NK-92 (cell line): ENCODE data around the gene NPEPPS.
"Not testable (repeated sequence)": the region's sequence is repeated elsewhere in the genome, so short reads cannot be mapped to it uniquely, and the experiment has no call there.

Source experiments
- DNase-seq: peaks from one replicate; lab custom pipeline; 2025; ENCODE audit not compliant: unreplicated experiment; lab: John Stamatoyannopoulos, UW

NPEPPS gene

DNA sequence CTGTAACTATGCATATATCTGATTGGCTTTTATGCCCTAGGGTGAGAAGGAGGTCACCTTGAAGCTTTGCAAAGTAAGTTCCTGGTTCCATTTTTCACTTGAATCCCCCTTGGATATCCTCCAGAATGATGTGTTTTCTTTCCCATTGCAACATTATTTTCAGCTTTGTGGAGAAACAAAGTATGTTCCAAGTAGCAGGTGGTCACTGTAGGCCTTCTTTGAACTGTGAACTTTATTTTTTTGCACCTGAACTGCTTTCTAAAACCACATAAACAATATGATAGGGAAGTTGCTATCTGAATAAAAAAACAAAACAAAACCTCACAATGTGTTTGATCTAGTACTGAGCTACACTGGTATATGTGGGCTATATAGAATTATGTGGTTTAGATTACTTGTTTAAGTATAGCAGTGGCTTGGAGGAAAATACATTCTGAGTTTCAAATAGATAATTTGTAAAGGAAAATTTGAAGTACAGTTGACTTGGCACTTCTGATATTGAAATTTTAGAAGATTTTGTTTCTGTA is 29.7 kb downstream of the NPEPPS start:
- not testable (repeated sequence) for DNase-seq

- not testable (repeated sequence) for DNase-seq
Measured at GRCh38 chr17:47561698-47562405, 30.9 kb downstream of the NPEPPS start.

- not testable (repeated sequence) for DNase-seq
Measured at GRCh38 chr17:47562406-47562705, 31.4 kb downstream of the NPEPPS start.

GRCh38 chr17:47567261-47567660 is 36.4 kb downstream of the NPEPPS start:
- DNase-seq: not testable (repeated sequence)

DNA sequence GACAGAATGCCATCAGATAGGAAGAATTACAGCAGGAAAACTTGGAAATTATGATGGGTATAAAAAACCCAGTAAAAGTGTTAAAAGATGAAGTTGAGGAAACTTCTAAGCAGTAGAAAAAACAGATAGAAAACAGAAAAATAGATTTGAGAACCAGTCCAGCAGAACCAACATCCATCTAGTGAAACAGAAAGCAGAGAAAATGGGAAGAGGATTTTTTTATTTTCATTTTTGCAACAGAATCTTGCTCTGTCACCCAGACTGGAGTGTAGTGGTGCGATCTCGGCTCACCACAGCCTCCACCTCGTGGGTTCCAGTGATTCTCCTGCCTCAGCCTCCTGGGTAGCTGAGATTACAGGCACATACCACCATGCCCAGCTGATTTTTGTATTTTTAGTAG is 41.7 kb downstream of the NPEPPS start:
- DNase-seq: not testable (repeated sequence)

GRCh38 chr17:47582416-47582815 is 51.5 kb downstream of the NPEPPS start:
- DNase-seq: not testable (repeated sequence)

- DNase-seq: not testable (repeated sequence)
Measured at GRCh38 chr17:47586378-47587055, 55.6 kb downstream of the NPEPPS start.

- not testable (repeated sequence) for DNase-seq
Measured at GRCh38 chr17:47593522-47593921, 62.6 kb downstream of the NPEPPS start.

GRCh38 chr17:47603830-47604597 is 73.1 kb downstream of the NPEPPS start:
- DNase-seq: no peak

- DNase-seq: no peak
Measured at GRCh38 chr17:47604598-47604927, 73.7 kb downstream of the NPEPPS start.

DNA sequence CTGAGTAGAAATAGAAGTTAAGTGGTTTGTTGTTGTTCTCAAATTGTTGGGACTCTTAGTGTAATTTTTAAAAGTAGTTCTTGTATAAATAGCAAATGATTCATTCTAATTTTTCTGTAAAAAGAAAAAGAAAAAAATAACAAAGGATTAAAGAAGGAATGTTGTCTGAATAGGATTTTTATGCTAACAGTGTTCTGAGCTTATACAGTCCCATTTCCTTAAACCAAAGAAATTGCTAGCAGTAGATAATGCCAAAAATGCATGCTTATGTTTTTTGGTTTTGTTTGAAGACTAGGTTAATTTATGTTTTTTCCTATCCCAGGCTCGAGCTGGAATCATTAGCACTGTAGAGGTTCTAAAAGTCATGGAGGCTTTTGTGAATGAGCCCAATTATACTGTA is 74.1 kb downstream of the NPEPPS start:
- no peak for DNase-seq

GRCh38 chr17:47607481-47607880 is 76.6 kb downstream of the NPEPPS start:
- no peak for DNase-seq

- DNase-seq: no peak
Measured at GRCh38 chr17:47611372-47612350, 80.8 kb downstream of the NPEPPS start.

DNA sequence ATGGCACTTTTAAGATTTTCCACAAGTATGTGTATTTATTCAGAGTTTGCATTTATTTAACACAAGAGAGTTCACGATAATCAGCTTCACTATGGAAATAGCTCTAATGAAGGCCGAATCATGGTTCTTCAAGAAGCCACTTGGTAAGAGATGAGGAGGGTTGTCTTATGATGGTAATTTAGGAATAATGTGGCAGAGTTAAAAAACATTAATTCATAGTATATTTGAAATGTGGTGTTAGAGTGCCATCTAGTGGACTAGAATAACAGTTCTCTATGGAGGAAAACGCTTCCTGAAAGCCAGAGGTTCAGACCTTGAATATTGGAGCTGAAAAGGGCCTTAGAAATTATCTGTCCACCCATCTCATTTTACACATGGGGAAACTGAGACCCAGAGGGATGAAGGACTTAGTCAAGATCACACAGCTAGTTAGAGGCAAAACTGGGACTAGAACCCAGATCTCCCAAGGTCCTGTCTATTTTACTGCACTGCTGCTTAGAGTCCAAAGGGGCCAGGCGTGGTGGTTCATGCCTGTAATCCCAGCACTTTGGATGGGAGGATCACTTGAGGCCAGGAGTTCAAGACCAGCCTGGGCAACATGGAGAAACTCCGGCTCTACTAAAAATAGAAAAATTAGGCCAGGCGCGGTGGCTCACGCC is 85.0 kb downstream of the NPEPPS start:
- DNase-seq: no peak

- DNase-seq: no peak
Measured at GRCh38 chr17:47618410-47618809, 87.5 kb downstream of the NPEPPS start.

DNA sequence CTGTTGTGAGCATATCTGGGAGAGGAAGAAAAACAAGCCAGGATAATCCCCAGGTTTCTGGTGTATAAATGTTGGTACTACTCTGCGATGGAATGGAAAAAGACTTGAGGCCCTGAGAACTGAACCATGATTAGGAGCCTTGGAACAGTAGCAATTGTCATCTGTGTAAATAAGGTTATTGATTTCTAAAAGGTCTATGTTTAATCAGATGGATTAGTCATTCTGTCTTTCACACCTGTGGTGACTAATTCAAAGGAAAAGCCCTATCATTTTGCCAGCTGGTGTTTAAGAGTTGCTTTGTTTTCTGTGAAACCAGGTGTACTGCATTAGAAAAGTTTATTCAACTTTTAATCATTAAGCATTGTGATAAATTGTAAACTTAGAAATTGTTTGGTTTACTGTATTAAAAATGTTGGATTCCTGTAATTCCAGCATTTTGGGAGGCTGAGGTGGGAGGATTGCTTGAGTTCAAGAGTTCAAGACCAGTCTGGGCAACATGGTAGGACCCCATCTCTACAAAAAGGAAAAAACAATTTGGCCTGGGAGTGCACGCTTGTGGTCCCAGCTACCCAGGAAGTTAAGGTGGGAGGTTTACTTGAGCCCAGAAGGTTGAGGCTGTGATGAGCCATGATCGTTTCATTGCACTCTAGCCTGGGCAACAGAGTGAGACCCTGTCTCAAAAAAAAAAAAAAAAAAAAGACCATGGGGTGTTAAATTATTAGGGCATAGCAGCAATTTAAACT is 89.8 kb downstream of the NPEPPS start:
- DNase-seq: no peak

GRCh38 chr17:47621293-47622179 is 90.6 kb downstream of the NPEPPS start:
- no peak for DNase-seq

- no peak for DNase-seq
Measured at GRCh38 chr17:47622180-47622549, 91.3 kb downstream of the NPEPPS start.

- no peak for DNase-seq
Measured at GRCh38 chr17:47624727-47625068, 93.8 kb downstream of the NPEPPS start.
